Heart left ventricle (tissue), 13 donors: Measurements from ENCODE around the gene TMCO6.

Source experiments
- CTCF ChIP-seq, 12 donors: fragments of 200-600 bp; sonication (generic) in 4 of 12; IDR thresholded peaks; one replicate each; pipeline versions ENCODE4 v1.5.0 to v1.8.0; 2018 to 2022; ENCODE audit warnings: antibody characterized with exemption in 12 of 12, mild to moderate bottlenecking in 5 of 12
- POLR2A ChIP-seq, 2 donors: fragments of 450-650 bp; IDR thresholded peaks; one replicate each; pipeline ENCODE4 v1.6.1; 2017; ENCODE audit warnings: antibody characterized with exemption in 2 of 2, mild to moderate bottlenecking in 2 of 2, moderate library complexity in 2 of 2
- donor health status: ischemic (EF 13 %, LVEDD 7.1; RV severe dilation, severe dysfunction).
- donor health status: DM: no; HTN: yes; CAD: no.
- donor health status: DM: no; HTN: no; CAD: no.
- donor health status: ischemic (EF 25% LVEDD 6.9; RV normal size, moderate dysfunction).
- donor health status: ischemic (EF 25% LVEDD 5.7; RV mildly dilated, moderate dysfunction).
- donor health status: ischemic (EF 35%, LVEDD 5.7; RV mildly dilated, moderate dysfunction).
- donor health status: nonischemic (EF 11% LVEDD 7.7; RV severe dilation, severe dysfunction).
- donor health status: DM: yes; HTN: yes; CAD: no.
- donor health status: PGD.
- donor health status: ischemic (EF 29% LVEDD 5.4; RV normal size, mild dysfunction).
- donor health status: nonischemic (EF 23%, LVEDD 6.1; RV moderate dilation, normal function).

- TF ChIP-seq CTCF (IDR thresholded peaks at IDR 0.05) (no peak), POLR2A (IDR thresholded peaks at IDR 0.05) (no peak)
Measured at GRCh38 chr5:140609126-140609525, 30.1 kb upstream of the TMCO6 start.
